Brain microvascular endothelial cell (primary cell): ENCODE data around the gene GPM6B.
"Not testable (repeated sequence)": the region's sequence is repeated elsewhere in the genome, so short reads cannot be mapped to it uniquely, and the experiment has no call there.

Experiments
- DNase-seq: peaks from one replicate; pipeline ENCODE4 v3.0.0-alpha.2; 2020
- H3K27ac ChIP-seq: fragments of 250-450 bp; sonication (Bioruptor Pico); 2 replicates; pipeline ENCODE4 v1.5.1; 2020; ENCODE audit warnings: mild to moderate bottlenecking, moderate library complexity
- H3K27me3 ChIP-seq: fragments of 250-450 bp; sonication (Bioruptor Pico); replicated peaks from 2 replicates; pipeline ENCODE4 v1.5.1; 2020; ENCODE audit warnings: mild to moderate bottlenecking
- H3K36me3 ChIP-seq: fragments of 250-450 bp; sonication (Bioruptor Pico); replicated peaks from 2 replicates; pipeline ENCODE4 v1.5.1; 2020; ENCODE audit warnings: mild to moderate bottlenecking
- H3K4me3 ChIP-seq: 2 replicates; pipeline ENCODE4 v1.5.1; 2011; ENCODE audit warnings: low read depth, mild to moderate bottlenecking, control low read depth, low read length, moderate library complexity
- in situ Hi-C: cut with HindIII; loops from 2 replicates; pipeline ENCODE4 v1.10.0; 2017; ENCODE audit warnings: low sequenced_read_pairs, low pct_ligation_motif_present
- TF ChIP-seq, protein P1 (sequence below): IDR thresholded peaks from 2 replicates; pipeline ENCODE4 v1.5.1; 2011; ENCODE audit warnings: low read depth, mild to moderate bottlenecking, moderate library complexity, low read length, control low read depth, inconsistent platforms; ENCODE audit errors: missing control alignments

The GPM6B gene

GRCh38 chrX:13733506-13733905 lies 83.4 kb downstream of the GPM6B start:
- H3K36me3 ChIP-seq: no peaks in the 10 kb centered on the region
- peak overlapping the region; percentile 72 for H3K4me3 ChIP-seq
- TF ChIP-seq, protein P1, sequence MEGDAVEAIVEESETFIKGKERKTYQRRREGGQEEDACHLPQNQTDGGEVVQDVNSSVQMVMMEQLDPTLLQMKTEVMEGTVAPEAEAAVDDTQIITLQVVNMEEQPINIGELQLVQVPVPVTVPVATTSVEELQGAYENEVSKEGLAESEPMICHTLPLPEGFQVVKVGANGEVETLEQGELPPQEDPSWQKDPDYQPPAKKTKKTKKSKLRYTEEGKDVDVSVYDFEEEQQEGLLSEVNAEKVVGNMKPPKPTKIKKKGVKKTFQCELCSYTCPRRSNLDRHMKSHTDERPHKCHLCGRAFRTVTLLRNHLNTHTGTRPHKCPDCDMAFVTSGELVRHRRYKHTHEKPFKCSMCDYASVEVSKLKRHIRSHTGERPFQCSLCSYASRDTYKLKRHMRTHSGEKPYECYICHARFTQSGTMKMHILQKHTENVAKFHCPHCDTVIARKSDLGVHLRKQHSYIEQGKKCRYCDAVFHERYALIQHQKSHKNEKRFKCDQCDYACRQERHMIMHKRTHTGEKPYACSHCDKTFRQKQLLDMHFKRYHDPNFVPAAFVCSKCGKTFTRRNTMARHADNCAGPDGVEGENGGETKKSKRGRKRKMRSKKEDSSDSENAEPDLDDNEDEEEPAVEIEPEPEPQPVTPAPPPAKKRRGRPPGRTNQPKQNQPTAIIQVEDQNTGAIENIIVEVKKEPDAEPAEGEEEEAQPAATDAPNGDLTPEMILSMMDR: no peak
- DNase-seq: no peak
- in situ Hi-C loops: no loop called here
- H3K27me3 ChIP-seq: no peaks in the 10 kb centered on the region
- no peak overlapping the region for H3K27ac ChIP-seq

DNA sequence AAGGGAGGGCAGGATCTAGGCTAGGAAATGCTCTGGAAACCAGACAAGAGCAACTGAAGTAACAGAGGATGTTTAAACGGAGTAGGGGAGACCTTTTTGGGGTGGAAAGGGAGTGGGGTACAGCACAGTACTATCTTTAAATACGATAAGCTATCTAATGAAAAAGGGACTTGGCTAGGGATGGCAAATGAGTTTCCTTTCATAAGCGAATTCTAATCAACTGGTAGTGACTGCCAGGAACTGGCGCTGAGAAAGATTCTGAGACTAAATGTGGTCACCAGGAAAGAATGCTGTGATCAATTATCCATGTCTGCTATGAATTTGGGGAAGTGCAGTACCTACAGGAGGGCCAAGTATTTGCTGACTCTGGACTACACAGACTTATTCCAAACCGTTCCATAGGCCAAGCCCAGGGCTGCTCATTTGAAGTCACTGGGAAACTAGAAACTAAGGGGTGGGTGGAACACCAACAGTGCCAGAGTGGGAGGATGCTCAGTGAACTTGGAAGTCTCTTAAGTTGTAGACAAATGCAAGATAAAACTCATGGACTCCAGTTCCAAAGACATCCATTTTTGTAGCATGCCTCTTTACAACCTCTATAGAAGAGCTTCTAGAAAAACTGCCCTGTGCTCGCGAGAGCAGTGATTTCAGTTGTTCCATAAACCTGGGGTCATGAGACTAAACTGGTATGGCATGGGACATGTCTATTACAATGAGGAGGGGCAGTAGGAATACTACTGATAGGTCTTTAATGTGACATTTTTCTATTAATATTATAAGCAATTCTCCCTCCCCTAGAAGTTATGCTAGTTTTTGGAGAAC lies 84.4 kb downstream of the GPM6B start:
- H3K27me3 ChIP-seq: no peaks in the 10 kb centered on the region
- DNase-seq: no peak
- H3K27ac ChIP-seq: no peak overlapping the region
- no peak overlapping the region for H3K4me3 ChIP-seq
- TF ChIP-seq, protein P1: no peak
- H3K36me3 ChIP-seq: no peaks in the 10 kb centered on the region
- in situ Hi-C loops: no loop called here

- DNase-seq, H3K36me3 ChIP-seq, in situ Hi-C loops, H3K4me3 ChIP-seq, H3K27me3 ChIP-seq, H3K27ac ChIP-seq: not testable (repeated sequence)
Observed at GRCh38 chrX:13730523-13730922, 86.4 kb downstream of the GPM6B start.

DNA sequence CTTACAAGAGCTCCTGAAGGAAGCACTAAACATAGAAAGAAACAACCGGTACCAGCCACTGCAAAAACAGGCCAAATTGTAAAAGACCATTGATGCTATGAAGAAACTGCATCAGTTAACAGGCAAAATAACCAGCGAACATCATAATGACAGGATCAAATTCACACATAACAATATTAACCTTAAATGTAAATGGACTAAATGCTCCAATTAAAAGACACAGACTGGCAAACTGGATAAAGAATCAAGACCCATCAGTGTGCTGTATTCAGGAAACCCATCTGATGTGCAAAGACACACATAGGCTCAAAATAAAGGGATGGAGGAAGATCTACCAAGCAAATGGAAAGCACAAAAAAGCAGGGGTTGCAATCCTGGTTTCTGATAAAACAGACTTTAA lies 90.3 kb downstream of the GPM6B start:
- DNase-seq, H3K27me3 ChIP-seq, H3K4me3 ChIP-seq, H3K36me3 ChIP-seq, in situ Hi-C loops, H3K27ac ChIP-seq: not testable (repeated sequence)

DNA sequence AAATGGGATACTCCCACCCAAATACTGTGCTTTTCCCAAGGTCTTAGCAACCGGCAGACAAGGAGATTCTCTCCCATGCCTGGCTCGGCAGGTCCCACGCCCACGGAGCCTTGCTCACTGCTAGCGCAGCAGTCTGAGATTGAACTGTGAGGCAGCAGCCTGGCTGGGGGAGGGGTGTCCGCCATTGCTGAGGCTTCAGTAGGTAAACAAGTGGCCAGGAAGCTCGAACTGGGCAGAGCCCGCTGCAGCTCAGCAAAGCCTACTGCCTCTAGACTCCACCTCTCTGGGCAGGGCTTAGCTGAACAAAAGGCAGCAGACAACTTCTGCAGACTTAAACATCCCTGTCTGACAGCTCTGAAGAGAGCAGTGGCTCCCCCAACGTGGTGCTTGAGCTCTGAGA lies 92.0 kb downstream of the GPM6B start:
- H3K27me3 ChIP-seq, H3K27ac ChIP-seq, in situ Hi-C loops, H3K36me3 ChIP-seq, H3K4me3 ChIP-seq: not testable (repeated sequence)
- peak; percentile 10 for DNase-seq

DNA sequence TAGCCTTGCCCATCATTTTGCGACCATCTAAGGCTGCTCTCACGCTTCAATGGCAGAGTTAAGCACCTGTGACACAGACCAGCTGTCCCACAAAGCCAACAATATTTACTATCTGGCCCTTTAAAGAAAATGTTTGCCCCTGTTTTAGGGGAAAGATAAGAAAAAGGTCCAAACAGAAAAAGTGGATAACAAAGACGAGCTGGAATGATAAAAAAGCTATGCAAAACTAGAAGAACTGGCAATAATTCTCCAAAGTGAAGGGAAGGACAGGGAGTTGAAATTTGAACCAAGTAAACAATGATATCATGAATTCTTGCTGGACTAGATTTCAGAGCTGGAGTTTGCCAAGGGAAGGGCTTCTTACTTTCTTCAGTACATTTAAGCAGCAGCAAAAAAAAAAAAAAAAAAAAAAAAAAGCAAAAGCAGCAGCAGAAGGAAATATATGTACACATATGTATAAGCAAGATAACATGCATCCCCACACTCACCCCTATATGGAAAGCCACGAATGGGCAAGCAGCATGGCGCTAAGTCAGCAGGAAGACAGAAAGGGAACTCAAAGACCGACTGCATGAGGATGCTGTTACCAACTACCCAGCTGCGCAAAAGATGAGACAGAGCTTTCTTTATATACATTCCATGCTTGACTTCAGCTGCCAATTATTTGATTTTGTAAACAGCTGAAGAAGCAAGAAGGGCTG lies 94.9 kb downstream of the GPM6B start:
- Histone ChIP-seq H3K36me3 (peaks cover 8% of the 10 kb centered on the region), H3K27ac (no peak overlapping the region), H3K4me3 (no peak overlapping the region), H3K27me3 (no peaks in the 10 kb centered on the region)
- DNase-seq: peak; percentile 25
- in situ Hi-C loops: no loop called here
- TF ChIP-seq, protein P1: no peak

GRCh38 chrX:13721371-13721770 lies 95.5 kb downstream of the GPM6B start:
- TF ChIP-seq, protein P1: no peak
- no peak for DNase-seq
- no peak overlapping the region for H3K27ac ChIP-seq
- no peak overlapping the region for H3K4me3 ChIP-seq
- no peaks in the 10 kb centered on the region for H3K27me3 ChIP-seq
- H3K36me3 ChIP-seq: peaks cover 8% of the 10 kb centered on the region
- in situ Hi-C loops: no loop called here
